Loucy (cell line): Measurements from ENCODE around the gene NABP2.
"Not testable (repeated sequence)": the region's sequence is repeated elsewhere in the genome, so short reads cannot be mapped to it uniquely, and the experiment has no call there.

Experiments
- H2AFZ ChIP-seq: fragments of 200-600 bp; sonication (generic); 2 replicates; pipeline ENCODE4 v1.6.0; 2016; ENCODE audit warnings: antibody characterized with exemption, mild to moderate bottlenecking, low read length, moderate library complexity
- H3F3A ChIP-seq: fragments of 200-600 bp; 2 replicates; pipeline ENCODE4 v1.6.0; 2016; ENCODE audit warnings: antibody characterized with exemption, low read depth, mild to moderate bottlenecking
- H3K27me3 ChIP-seq: fragments of 200-600 bp; sonication (generic); 2 replicates; pipeline ENCODE4 v1.6.1; 2014; ENCODE audit warnings: low read length, mild to moderate bottlenecking; ENCODE audit not compliant: insufficient read depth, poor library complexity, severe bottlenecking
- H3K36me3 ChIP-seq: fragments of 200-600 bp; sonication (generic); 2 replicates; pipeline ENCODE4 v1.6.1; 2016; ENCODE audit warnings: low read length; ENCODE audit not compliant: insufficient read depth
- H3K4me1 ChIP-seq: fragments of 200-600 bp; sonication (generic); 2 replicates; pipeline ENCODE4 v1.5.1; 2014; ENCODE audit warnings: low read length, mild to moderate bottlenecking; ENCODE audit not compliant: insufficient read depth, poor library complexity, severe bottlenecking
- H3K4me2 ChIP-seq: fragments of 200-600 bp; sonication (generic); 2 replicates; pipeline ENCODE4 v1.6.0; 2014; ENCODE audit warnings: antibody characterized with exemption, low read length, low read depth, mild to moderate bottlenecking; ENCODE audit not compliant: poor library complexity, severe bottlenecking
- H3K4me3 ChIP-seq: fragments of 200-600 bp; sonication (generic); 2 replicates; pipeline ENCODE4 v1.5.1; 2014; ENCODE audit warnings: low read length, mild to moderate bottlenecking, mixed read lengths; ENCODE audit not compliant: poor library complexity, severe bottlenecking
- H3K79me2 ChIP-seq: fragments of 200-600 bp; sonication (generic); 2 replicates; pipeline ENCODE4 v1.6.1; 2014; ENCODE audit warnings: low read length; ENCODE audit not compliant: insufficient read depth
- H3K9ac ChIP-seq: fragments of 200-600 bp; sonication (generic); 2 replicates; pipeline ENCODE4 v1.6.0; 2014; ENCODE audit warnings: mild to moderate bottlenecking, low read depth, low read length, moderate library complexity; ENCODE audit not compliant: poor library complexity, severe bottlenecking
- H3K9me2 ChIP-seq: fragments of 200-600 bp; sonication (generic); replicated peaks from 2 replicates; pipeline ENCODE4 v1.6.1; 2016; ENCODE audit warnings: low read depth, low read length, mixed read lengths
- H3K9me3 ChIP-seq: fragments of 200-600 bp; sonication (generic); 2 replicates; pipeline ENCODE4 v1.6.1; 2014; ENCODE audit warnings: mild to moderate bottlenecking, antibody characterized with exemption, low read length, low read depth; ENCODE audit not compliant: insufficient read depth
- H4K20me1 ChIP-seq: fragments of 200-600 bp; sonication (generic); 2 replicates; pipeline ENCODE4 v1.6.0; 2014; ENCODE audit warnings: antibody characterized with exemption, low read length, mild to moderate bottlenecking; ENCODE audit not compliant: insufficient read depth, poor library complexity, severe bottlenecking
- CTCF ChIP-seq: fragments of 200-600 bp; sonication (generic); conservative IDR thresholded peaks from 2 replicates; pipeline ENCODE4 v1.5.1; 2014; ENCODE audit warnings: mild to moderate bottlenecking, antibody characterized with exemption, low read length
- EZH2phosphoT487 ChIP-seq: fragments of 200-600 bp; IDR thresholded peaks from 2 replicates; pipeline ENCODE4 v1.6.1; 2018; ENCODE audit warnings: antibody characterized with exemption, mild to moderate bottlenecking, moderate library complexity, borderline replicate concordance

Gene NABP2

GRCh38 chr12:56260921-56261320, 36.8 kb downstream of the NABP2 start:
- Histone ChIP-seq H3K4me2 (no peak overlapping the region), H3K4me3 (no peak overlapping the region), H3K9me3 (no peaks in the 10 kb centered on the region), H3K27me3 (no peaks in the 10 kb centered on the region), H3K9me2 (no peaks in the 10 kb centered on the region), H3K79me2 (peaks cover 22% of the 10 kb centered on the region), H4K20me1 (peaks cover 20% of the 10 kb centered on the region), H2AFZ (no peak overlapping the region), H3F3A (no peaks in the 10 kb centered on the region), H3K9ac (no peak overlapping the region), H3K36me3 (no peaks in the 10 kb centered on the region), H3K4me1 (peaks cover 24% of the 10 kb centered on the region)
- TF ChIP-seq EZH2phosphoT487 (no peak), CTCF (no peak)

- Histone ChIP-seq H2AFZ (no peak overlapping the region), H3K4me3 (no peak overlapping the region), H3K4me1 (peaks cover 20% of the 10 kb centered on the region), H3K9me2 (no peaks in the 10 kb centered on the region), H3K27me3 (no peaks in the 10 kb centered on the region), H3K9me3 (no peaks in the 10 kb centered on the region), H3K36me3 (no peaks in the 10 kb centered on the region), H3K9ac (no peak overlapping the region), H3F3A (no peaks in the 10 kb centered on the region), H4K20me1 (peaks cover 13% of the 10 kb centered on the region), H3K79me2 (peaks cover 14% of the 10 kb centered on the region), H3K4me2 (no peak overlapping the region)
- no peak for TF ChIP-seq EZH2phosphoT487
- no peak for TF ChIP-seq CTCF
Measured at GRCh38 chr12:56261503-56262232, 37.5 kb downstream of the NABP2 start.

- H3K9me2 ChIP-seq, H3F3A ChIP-seq, H3K79me2 ChIP-seq, H4K20me1 ChIP-seq, H3K4me2 ChIP-seq, H3K36me3 ChIP-seq, H3K9me3 ChIP-seq, H3K9ac ChIP-seq, H3K27me3 ChIP-seq, H2AFZ ChIP-seq, H3K4me3 ChIP-seq: not testable (repeated sequence)
- H3K4me1 ChIP-seq, result peaks cover 16% of the 10 kb centered on the region
- peak; percentile 42 for TF ChIP-seq CTCF
Measured at GRCh38 chr12:56262955-56263354, 38.8 kb downstream of the NABP2 start.

GRCh38 chr12:56266068-56266692, 42.0 kb downstream of the NABP2 start:
- H3K9ac ChIP-seq, result peak overlapping the region; percentile 75
- H3K4me1 ChIP-seq, result peaks cover 19% of the 10 kb centered on the region
- not testable (repeated sequence) for H3K9me2 ChIP-seq, H3F3A ChIP-seq, H3K36me3 ChIP-seq, H4K20me1 ChIP-seq, H3K9me3 ChIP-seq, H3K27me3 ChIP-seq
- H3K4me2 ChIP-seq, result peak overlapping the region; percentile 68
- peak overlapping the region; percentile 91 for H2AFZ ChIP-seq
- peaks cover 19% of the 10 kb centered on the region; the same call in 1 of the 2 replicates for H3K79me2 ChIP-seq
- peak overlapping the region; percentile 85 for H3K4me3 ChIP-seq
